ENCODE data around the gene MLLT6.

DNA sequence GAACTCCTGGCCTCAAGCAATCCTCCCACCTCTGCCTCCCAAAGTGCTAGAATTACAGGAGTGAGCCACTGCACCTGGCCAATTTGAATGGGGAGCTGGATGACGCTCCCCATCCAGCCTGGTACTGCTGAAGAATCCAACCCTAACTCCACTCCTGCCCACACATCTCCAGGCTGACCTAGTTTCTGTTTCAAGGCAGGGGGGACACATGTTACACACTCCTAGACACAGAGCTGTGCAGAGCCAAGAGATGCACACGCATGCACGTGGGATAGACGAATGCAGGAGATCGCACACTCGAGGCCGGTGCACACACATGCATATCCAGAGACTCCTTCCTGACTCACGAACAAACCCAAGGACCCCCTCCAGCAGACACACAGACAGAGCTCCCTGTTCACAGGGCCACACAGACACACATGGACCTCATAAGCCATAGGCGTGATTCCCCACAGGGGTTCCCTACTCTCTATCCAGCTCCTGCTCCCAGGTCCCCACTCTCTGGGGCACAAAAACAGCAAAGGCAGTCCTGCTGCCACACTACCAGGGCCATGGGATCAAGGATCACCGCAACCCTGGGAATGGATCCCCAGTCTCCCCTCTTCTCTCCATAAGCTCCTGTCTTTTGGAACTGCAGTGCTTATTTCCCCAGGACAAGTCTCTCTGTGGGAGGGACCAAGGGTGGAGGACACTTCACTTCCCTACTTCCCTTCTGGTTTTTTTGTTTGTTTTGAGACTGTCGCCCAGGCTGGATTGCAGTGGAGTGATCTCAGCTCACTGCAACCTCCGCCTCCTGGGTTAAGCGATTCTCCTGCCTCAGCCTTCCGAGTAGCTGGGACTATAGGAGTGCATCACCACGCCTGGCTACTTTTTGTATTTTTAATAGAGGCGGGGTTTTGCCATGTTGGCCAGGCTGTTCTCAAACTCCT is 44.7 kb upstream of the MLLT6 start:
- TF ChIP-seq, protein P1, sequence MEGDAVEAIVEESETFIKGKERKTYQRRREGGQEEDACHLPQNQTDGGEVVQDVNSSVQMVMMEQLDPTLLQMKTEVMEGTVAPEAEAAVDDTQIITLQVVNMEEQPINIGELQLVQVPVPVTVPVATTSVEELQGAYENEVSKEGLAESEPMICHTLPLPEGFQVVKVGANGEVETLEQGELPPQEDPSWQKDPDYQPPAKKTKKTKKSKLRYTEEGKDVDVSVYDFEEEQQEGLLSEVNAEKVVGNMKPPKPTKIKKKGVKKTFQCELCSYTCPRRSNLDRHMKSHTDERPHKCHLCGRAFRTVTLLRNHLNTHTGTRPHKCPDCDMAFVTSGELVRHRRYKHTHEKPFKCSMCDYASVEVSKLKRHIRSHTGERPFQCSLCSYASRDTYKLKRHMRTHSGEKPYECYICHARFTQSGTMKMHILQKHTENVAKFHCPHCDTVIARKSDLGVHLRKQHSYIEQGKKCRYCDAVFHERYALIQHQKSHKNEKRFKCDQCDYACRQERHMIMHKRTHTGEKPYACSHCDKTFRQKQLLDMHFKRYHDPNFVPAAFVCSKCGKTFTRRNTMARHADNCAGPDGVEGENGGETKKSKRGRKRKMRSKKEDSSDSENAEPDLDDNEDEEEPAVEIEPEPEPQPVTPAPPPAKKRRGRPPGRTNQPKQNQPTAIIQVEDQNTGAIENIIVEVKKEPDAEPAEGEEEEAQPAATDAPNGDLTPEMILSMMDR (IDR thresholded peaks at IDR 0.05), result no peak
- TF ChIP-seq EP300 (IDR thresholded peaks at IDR 0.05), result no peak

All from esophagus muscularis mucosa (tissue), 3 donors.